Stimulated activated naive CD4-positive, alpha-beta T cell treated with Interleukin-2 at 50 U/mL for 16 hours (primary cell): ENCODE measurements around the gene CYTH1.

Experiments
- DNase-seq: peaks from one replicate; lab custom pipeline; 2025; lab: John Stamatoyannopoulos, UW

Gene CYTH1

DNA sequence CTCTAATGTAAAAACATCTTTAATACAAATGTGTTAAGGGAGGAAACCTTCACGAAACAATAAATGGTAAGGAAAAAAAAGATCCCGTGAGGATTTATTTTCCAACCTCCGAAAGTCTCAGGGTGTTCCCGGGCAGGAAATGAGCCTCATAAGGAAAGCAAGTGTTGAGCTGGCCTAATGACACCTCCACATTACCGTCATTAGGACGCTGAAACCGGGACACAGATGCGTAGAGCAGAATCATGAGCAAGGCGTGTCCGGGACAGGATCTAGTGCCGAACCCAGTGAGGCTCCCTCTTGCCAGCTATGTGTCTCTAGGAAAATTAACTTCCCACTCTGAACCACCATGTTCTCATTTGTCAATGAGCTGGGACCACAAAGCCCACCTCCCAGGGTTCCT is 22.7 kb upstream of the CYTH1 start:
- DNase-seq: peak; percentile 39

DNA sequence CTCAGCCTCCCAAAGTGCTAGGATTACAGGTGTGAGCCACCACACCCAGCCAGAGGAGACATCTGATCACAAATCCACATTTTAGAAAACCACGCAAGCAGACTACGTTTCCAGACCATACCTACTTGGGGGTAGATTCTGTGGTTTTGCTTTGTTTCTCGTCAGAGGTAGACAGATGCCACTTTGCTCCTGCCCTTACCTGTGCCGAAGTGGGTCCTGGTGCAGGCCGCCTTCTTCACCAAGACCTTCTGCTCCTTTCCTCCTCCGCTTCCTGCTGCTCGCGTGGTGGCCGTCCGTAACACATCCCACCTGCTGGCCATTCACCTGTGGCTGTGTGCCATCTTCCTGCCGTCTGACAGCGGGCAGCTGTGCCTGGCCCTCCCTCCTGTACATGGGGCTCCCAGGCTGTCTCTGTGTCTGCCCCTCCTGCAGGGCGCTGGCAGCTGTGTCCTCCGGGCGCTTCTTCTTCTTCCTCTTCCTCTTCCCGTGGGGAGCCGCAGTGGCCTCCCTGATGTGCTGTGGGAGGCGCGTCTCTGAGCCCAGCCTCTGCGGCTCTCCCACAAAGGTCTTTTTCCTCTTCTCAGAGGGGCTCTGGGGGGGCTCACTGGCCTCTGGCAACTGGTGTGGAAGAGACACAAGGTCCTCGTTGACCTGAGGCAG is 21.2 kb upstream of the CYTH1 start:
- DNase-seq: no peak

DNA sequence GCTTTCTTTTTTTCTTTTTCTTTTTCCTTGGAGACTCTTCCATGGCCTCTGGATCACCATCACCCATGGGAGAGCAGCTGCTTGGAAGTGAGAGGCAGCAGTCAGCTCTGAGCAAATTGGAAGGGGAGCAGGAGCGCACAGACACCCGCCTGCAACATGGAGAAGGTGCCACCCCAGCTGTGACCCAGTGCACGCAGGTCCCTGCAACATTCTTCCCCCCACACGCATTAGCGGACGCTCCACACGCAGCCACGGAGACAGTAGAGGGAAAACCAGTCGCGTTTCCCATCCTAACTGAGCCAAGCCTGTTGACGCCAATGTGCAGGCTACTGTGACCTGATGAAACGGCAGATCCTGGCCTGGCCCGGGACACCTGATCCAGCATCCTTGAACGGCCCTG is 20.4 kb upstream of the CYTH1 start:
- DNase-seq: no peak

DNA sequence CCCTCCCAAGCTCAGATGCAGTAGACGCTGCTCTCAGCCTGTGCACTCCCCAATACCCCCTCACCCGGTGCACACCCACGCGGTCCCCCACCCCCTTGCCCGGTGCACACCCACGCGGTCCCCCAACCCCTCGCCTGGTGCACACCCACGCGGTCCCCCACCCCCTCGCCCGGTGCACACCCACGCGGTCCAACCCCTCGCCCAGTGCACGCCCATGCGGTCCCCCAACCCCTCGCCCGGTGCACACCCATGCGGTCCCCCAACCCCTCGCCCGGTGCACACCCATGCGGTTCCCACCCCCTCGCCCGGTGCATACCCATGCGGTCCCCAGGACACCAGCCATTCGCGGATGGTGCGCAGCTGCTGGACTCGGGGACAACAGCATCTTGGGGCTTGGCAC is 19.9 kb upstream of the CYTH1 start:
- DNase-seq: no peak

DNA sequence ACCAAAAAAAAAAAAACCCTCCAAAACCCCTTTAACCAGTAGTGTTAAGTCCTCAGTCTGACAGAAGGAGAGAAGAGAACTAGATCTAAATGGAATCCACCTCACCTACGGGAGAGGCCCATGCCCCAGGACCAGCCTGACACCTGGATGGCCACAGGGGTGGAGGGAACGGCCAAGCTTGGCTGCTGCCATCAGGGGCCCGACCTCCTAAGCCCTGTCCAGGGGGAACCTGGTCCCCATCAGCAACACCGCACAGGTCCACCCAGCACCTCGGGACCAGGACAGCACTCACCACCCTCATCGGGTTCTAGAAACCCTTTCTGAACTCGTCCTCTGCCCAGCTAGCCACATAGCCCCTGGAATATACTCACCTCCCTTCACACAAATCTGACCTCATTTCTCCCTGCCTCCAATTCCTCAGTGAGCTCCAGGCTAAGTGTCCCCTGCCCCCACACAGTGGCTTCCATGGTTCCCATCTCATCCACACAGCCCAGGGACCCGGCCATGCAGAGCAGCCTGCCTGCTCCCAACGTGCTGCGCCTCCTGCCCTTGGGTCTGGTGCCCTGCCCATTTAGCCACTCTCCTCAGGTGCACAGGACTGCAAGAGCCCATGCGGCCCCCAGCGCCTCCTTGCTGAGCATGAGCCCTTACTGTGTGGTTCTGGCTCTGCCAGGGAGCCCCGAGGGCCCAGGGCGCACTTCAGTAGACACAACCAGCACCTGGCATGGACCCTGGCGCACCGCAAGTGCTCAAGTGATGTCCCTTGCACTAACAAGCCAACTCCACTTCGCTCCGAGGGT is 18.3 kb upstream of the CYTH1 start:
- no peak for DNase-seq

DNA sequence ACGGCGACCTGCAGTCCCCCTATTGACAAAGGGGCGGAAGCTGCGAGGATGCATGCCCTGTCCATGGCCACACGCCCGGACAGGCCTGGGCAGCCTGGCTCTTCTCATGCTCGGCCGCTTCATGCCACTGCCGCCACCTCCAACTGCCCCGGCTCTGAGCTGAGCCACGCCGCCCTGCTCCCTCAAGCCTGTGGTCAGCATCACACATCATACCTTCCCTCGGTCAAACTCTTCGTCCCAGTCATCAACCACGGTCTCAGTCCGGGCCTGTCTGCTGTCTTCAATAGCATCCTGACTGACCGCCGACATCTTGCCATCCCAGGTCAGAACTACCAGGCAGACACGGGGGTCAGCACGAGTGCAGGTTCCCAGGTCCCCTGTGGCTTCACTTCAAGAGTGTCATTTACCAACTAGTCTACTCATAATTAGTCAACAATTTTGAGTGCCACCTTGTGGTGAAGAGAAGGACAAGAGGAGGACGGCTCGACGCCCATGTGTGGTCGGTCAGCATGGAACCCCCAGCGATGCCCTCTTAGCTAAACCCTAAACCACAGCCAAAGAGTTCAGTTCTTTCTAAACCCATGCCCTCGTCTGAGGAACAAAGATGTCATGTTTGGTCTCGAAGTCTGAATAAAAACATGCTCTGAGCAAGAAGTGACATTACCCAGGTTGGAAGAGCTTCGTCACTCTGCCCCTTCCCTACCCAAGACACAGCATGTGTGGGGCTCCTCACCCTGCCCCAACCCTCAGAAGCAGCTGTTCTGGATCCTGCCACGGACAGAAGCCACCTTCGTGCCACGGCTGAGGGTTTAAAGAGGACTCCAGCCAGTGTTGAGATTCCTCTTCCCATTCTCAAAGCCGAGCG is 16.9 kb upstream of the CYTH1 start:
- no peak for DNase-seq

DNA sequence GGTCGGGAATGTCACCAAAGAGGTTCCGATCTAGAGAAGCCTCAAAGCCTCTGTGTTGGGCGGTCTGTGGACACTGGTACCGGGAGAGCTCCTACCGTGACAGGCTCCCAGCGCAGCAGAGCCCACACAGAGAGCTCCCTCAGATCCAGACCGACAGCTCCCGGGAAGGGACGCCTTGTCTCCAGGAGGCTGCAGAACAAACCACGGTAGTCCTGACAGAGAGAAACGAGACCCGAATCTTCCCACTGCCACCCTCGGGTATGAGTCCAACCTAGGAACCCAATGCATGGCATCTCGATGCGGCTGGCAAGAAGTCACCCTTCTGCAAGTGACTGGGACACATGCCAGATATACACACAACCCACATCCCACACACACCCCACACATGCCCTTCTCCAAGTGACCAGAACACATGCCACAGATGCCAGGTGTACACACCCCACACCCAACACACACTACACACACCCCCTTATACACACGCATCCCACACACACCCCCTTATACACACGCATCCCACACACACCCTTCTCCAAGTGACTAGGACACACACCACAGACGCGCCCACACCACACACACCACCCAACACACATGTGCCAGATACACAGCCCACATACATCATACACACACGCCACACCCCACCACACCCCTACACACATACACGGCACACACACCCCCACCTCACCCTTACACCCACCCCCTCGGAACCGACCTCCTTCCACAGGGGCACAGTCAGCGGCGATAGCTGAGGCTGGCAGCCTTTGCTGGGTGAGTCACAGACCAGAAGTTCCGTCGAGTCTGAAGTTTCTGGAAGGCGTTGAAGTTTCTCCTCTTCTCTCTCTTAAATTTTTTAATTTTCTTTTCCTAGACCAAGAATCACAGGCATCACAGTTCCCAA is 15.9 kb upstream of the CYTH1 start:
- DNase-seq: peak; percentile 9

DNA sequence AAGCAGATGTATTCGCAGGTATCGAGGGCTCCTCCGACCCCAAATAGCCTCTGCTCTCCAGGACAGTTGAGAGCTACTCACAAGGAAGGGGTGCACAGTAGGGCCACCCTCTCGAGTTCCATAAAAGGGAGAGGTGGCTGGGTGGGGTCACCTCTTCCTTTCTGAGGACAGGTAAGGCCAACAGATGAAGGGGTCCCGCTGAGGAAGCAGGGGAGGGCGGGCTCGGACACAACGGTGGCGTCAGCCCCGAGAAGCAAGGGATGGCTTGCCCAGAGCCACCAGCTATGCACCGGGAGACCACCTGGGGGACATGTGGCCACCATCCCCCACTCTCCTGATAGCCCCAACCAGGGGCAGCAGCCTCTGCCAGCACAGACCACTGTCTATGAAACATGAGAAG is 15.1 kb upstream of the CYTH1 start:
- DNase-seq: no peak

DNA sequence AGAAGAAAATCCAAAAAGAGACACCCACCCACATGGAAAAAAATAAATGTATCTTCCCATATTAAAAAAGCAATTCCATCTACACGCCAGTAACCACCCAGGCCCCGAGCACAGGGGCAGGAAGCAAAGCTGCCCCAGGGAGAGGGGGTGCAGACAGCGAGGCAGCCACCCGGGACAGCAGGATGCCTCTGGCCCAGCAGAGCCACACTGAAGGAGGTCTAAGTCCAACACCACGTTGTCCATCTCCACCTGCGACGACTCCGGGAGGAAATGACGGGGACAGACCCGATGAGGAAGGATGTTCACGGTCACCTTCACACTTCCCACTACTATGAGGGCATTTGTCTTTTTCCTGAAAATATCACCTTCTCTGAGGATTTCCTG is 14.4 kb upstream of the CYTH1 start:
- no peak for DNase-seq

DNA sequence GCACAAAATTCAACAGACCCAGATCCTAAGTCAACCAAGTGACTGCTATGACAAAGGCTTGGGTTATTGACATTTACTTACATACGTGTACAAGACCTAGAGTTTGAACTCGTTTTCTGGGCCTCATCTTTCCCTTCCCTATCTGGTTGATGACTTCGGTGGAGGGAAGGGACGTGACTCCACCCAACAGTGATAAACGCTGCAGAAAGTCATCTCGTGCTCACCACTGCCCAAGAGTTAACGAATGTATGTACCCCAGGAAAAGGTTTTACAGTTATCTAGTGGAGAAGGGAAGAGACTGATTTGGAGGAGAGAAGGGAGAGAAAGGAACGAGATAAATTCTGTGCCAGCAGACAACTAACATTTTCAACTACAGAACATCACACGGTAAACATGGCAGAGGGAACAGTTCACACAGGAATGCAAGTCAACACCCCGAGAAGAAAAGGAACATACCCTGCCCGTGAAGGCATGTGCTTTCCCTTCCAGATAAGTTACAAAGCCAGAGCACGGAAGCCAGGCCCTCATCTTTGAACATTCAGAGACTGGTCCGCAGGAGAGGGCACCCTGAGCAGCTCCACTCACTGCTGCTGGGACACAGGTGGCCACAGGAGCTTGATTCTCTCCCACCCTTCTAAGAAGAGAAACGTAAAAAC is 13.9 kb upstream of the CYTH1 start:
- DNase-seq: no peak

DNA sequence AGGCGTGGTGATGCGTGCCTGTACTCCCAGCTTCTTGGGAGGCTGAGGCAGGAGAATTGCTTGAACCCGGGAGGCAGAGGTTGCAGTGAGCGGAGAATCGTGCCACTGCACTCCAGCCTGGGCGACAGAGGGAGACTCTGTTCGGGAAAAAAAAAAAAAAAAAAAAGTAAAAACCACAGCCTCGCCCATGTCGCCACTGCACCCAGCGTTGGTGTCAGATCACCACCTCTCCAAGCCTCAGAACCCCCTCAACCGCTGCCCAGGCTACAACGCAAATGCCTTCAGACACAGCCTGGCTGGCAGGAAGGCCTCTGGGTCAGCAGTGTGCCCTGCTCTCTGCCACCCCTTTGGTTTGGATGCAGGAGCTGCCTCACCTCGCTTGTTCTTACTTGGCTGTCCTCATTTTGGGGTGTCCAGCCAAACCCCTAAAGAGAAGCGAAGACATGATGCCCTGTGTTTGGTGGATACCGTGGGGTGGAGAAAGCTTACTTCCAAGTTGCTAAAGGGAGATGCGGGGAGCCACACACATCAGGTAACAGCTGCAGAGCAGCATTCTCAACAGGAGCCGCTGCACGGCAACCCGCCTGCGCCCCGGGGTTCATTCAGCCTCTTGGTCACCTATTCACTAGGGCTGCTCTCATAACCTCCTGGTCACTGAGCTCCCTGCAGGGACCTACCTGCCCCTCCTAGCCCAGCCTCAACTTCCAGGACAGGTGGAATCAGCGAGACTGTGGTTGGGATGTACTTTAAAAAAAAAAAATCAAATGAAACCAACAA is 13.0 kb upstream of the CYTH1 start:
- DNase-seq: no peak

DNA sequence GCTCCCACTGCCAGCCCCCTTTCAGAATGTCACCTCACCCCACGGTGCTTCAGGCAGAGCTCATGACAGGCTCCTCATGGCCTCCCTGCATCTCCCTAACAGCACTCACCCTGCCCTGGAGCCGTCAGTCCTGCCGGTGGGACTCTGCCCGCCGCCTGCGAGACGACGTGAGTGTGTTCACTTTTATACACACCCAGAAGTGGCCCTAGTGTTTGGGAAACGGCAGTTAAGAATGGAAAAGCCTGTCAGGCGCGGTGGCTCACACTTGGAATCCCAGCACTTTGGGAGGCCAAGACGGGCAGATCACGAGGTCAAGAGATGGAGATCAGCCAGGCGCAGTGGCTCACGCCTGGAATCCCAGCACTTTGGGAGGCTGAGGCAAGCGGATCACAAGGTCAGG is 12.3 kb upstream of the CYTH1 start:
- DNase-seq: no peak

DNA sequence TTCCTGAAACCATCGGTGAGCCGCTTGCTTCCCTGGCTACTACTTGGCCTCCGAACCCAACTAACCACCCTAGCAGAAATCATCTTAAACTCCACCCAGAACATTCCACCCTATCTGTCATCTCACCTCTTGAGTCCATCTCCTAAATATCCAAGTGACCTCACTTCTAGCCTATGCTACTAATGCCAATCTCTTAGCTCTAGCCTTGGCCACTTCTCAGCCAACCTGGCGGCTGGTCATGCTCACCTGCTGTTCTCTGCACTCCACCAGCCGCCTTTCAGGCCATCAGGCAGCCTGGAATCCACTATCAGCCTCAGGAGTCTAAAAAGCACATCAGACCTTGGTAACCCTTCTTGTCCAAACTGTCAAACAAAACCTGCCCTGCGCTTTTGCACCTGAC is 11.9 kb upstream of the CYTH1 start:
- no peak for DNase-seq

DNA sequence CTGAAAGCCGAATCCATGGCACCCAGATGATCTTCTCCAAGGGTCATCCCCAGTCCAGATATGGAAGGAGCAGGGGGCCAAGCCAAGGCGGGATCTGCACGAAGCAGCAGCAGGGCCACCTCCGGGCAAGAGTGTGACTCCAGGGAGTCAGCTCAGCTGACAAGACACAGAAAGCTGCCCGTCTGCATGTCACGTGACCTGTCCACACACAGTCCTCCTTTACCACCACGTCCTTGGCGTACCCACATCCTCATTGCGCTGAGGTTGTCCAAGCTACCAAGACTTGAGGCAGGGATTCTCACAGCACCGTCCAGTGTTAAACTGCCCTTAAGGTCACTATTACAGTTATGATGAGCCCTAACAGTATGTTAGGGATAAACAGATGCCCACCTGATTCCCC is 11.3 kb upstream of the CYTH1 start:
- no peak for DNase-seq

DNA sequence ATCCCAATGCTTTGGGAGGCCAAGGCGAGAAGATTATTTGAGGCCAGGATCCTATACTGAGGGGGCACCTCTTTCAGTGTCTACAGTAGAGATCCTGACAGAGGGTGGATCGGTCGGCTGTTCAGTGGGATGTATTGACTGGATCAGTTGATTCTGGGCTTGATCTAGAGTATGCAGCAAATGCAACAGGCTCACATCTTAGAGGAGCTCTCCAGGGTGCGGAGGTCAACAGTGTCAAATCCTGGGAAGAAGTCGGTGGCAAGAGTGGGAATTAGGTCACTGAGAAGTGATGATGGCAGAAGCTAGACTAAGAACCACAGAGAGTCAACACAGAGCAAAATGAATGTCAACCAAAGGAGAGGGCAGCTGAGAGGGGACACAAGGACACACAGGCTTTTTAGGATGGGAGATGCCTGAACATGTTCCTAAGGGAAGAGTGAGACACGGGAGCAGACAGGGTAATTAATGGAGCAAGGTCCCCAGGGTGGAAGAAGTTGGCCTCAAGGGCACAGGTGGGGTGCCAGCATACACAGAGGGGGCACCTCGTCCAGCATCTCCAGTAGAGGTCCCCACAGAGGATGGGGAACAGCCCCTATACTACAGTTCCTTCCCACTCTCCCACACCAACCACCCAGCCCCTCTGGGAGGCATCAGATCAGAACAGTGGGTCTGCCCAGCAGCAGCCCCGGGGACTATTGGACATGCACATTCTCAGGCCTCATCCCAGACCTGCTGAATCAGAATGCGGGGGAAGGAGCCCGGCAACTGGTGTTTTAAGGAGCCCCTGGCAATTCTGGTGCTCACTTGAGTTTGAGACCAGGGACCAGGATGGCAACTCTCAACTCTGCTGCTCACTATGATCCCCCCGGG is 10.0 kb upstream of the CYTH1 start:
- DNase-seq: no peak

DNA sequence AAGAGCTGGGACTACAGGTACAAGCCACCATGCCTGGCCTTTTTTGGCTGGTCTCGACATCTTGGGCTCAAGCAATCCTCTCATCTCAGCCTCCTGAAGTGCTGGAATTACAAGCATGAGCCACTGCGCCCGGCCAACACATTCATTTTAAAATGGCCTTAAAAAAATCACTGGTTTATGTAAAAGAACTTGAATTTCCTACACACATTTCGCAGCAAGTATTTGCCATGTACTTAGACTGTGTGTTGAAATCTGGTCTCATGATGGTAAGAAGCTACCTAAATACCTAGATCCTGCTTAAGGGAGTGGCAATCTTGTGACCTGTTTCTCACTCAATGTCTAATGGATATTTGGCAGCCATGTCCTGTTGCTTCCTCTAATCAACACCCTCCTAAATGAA is 8.5 kb upstream of the CYTH1 start:
- no peak for DNase-seq

DNA sequence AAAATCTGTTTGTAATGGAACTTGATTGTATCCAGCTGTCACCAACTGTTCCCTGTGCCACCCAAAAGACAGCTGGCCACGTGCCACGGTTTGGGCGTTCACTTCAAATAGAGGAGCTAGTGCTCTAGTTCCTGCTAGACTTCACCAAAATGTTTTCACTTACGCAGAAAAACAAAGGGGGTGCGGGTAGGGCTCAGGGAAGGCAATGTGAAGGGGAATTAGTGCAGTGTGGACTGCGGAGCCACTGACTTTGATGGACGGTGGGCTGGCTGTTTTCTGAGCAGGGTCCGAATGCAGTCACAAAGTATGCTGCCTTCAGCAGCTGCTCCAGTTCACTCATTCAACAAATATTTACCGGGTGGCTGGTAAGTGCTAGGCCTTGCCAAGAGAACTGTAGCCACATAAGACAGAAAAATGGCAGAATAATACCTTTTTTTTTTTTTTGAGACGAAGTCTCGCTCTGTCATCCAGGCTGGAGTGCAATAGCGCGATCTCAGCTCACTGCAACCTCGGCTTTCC is 7.6 kb upstream of the CYTH1 start:
- DNase-seq: no peak

DNA sequence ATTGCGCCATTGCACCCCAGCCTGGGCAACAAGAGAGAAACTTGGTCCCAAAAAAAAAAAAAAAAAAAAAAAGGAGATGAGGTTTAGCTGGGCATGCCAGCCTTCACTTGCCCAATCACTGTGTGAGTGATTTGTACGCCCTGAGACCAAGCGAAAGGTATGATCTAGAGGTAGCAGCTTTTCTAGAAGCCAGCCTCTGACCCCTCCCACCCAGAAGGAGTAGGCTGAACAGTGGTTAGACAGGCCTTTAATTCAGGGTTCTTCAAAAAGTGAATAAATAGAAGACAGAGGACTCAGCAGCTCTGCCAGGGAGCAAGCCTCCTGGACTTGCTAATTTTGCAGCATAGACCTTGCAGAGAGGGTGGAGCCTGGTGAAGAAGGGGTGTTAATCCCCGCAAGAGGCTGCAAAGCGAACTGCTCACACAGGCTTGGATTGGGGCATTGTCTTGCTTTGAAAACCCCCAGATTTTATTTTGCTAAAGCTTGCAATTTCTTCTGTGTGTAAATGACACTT is 7.1 kb upstream of the CYTH1 start:
- no peak for DNase-seq

DNA sequence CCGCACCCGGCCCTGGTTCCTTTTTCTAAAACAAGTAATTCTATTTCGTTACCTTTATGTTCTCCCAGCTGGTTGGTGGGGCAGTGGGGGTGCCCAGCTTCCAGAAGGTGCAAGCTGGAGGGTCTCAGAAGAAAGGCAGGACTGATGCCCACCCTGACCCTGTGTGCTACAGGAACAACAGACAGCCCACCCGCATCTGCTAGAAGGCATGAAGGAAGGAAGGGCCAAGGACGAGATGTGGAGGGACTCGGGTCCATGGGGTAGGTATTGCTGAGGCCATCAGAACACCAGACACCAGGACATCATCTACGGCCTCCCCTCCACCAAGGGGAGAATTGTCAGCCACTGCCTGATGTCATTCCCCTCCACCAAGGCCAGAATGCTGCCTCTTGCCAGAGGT is 6.4 kb upstream of the CYTH1 start:
- DNase-seq: no peak
